SH-SY5Y (cell line): ENCODE results near the gene ACOT4.

Experiments used
- GATA2 ChIP-seq: IDR thresholded peaks from 2 replicates; pipeline ENCODE4 v1.6.1; 2011; ENCODE audit warnings: mild to moderate bottlenecking, low read depth, low read length
- GATA3 ChIP-seq: IDR thresholded peaks from 2 replicates; pipeline ENCODE4 v1.6.1; 2011; ENCODE audit warnings: low read depth, mild to moderate bottlenecking, low read length, moderate library complexity

ACOT4 gene

DNA sequence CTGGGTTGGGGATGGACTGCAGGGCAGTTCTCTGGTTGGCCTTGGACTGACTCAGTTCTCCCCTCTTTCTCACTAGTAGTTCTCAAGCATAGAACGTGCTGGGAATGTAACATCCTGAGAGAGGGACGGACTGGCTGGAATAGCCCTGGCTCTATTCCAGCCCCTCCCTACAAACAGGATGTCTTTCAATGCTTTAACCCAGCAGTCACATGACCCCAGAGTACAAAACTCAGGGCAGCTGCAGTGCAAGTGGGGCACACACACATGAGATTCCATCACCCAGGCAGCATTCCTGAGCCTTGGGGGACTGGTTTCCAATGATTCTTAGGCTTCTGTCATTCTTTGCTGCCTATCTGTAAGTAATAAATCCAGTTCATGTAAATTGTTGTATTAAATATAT is 19.0 kb downstream of the ACOT4 start:
- no peak for TF ChIP-seq GATA3
- TF ChIP-seq GATA2, result no peak

DNA sequence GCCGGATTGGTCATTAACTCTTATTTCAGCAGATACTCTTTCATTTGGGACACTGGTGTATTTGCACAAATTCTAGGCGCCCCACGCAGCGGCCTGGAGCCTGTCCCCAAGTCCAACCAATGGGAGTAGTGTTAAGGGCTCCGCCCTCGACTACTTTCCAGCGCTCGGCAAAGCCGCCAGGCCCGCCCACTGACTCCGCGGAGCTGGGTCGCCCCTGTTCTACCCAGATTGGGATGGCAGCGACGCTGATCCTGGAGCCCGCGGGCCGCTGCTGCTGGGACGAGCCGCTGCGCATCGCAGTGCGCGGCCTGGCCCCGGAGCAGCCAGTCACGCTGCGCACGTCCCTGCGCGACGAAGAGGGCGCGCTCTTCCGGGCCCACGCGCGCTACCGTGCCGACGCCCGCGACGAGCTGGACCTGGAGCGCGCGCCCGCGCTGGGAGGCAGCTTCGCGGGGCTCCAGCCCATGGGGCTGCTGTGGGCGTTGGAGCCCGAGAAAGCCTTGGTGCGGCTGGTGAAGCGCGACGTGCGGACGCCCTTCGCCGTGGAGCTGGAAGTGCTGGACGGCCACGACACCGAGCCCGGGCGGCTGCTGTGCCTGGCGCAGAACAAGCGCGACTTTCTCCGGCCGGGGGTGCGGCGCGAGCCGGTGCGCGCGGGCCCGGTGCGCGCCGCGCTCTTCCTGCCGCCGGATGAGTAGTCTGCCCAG is 20.8 kb downstream of the ACOT4 start, which contains the start of gene ACOT6:
Gene ACOT6, plus strand, starts transcription at position 179 of the 707 bp plus-strand sequence. Its CDS starts 55 bp downstream, at position 234.
- TF ChIP-seq GATA2, result no peak
- no peak for TF ChIP-seq GATA3

- TF ChIP-seq GATA2, result no peak
- TF ChIP-seq GATA3, result no peak
These were observed 21.3 kb downstream of the ACOT4 start for GRCh38 chr14:73613046-73613383.

- TF ChIP-seq GATA3 (no peak), GATA2 (no peak)
These were observed 21.8 kb downstream of the ACOT4 start for GRCh38 chr14:73613419-73613963.

DNA sequence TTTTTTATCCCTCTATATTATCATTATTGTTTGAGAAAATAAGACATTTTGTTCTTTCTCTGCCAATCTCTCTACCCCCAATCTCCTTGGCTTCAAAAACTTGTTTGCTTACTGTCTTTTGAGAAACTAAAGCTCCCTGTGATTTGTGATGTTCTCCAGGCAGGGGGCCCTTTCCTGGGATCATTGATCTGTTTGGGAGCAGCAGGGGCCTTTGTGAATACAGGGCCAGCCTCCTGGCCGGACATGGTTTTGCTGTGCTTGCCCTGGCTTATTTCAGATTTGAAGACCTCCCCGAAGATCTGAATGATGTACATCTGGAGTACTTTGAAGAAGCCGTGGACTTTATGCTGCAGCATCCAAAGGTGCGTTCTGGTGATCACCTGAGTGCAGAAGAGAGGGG is 25.2 kb downstream of the ACOT4 start:
- TF ChIP-seq GATA3 (no peak), GATA2 (no peak)

- TF ChIP-seq GATA2 (no peak), GATA3 (no peak)
These were observed 27.9 kb downstream of the ACOT4 start for GRCh38 chr14:73619524-73619923.

- TF ChIP-seq GATA2 (no peak), GATA3 (no peak)
These were observed 28.6 kb downstream of the ACOT4 start for GRCh38 chr14:73620268-73620667.

DNA sequence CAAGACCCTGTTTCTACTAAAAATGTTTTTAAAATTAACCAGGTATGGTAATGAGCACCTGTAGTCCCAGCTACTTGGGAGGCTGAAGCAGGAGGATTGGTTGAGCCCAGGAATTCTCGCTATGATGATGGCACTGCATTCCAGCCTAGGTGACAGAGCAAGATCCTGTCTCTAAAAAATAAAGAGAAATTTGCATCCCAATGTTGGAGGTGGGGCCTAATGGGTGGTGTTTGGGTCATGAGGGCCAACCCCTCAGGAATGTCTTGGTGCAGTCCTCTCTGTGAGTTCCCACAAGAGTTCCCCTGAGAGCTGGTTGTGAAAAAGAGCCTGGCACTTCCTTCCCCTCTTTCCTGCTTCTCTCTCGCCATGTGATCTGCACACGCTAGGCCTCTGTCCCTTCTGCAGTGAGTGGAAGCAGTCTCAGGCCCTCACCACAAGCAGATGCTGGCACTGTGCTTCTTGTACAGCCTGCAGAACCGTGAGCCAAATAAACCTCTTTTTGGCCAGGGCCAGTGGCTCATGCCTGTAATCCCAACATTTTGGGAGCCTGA is 31.9 kb downstream of the ACOT4 start:
- TF ChIP-seq GATA3 (no peak), GATA2 (no peak)

DNA sequence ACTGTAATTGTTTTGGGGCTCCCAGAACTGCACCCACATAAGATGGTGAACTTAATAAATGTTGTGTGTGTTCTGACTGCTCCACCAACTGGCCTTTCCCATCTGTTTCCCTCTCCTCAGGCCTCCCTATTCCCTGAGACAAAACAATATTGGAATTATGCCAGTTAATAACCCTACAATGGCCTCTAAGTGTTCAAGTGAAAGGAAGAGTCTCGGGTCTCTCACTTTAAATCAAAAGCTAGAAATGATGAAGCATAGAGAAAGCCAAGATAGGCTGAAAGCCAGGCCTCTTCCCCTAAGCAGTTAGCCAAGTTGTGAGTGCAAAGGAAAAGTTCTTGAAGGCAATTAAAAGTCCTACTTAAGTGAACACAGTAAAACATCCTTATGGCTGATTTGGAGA is 34.0 kb downstream of the ACOT4 start:
- TF ChIP-seq GATA2 (no peak), GATA3 (no peak)

GRCh38 chr14:73627151-73627558 is 35.5 kb downstream of the ACOT4 start:
- TF ChIP-seq GATA3, result no peak
- TF ChIP-seq GATA2, result no peak

GRCh38 chr14:73630009-73630780 is 38.5 kb downstream of the ACOT4 start:
- TF ChIP-seq GATA3, result no peak
- no peak for TF ChIP-seq GATA2

GRCh38 chr14:73633116-73634010 is 41.7 kb downstream of the ACOT4 start:
- TF ChIP-seq GATA3 (no peak), GATA2 (no peak)

DNA sequence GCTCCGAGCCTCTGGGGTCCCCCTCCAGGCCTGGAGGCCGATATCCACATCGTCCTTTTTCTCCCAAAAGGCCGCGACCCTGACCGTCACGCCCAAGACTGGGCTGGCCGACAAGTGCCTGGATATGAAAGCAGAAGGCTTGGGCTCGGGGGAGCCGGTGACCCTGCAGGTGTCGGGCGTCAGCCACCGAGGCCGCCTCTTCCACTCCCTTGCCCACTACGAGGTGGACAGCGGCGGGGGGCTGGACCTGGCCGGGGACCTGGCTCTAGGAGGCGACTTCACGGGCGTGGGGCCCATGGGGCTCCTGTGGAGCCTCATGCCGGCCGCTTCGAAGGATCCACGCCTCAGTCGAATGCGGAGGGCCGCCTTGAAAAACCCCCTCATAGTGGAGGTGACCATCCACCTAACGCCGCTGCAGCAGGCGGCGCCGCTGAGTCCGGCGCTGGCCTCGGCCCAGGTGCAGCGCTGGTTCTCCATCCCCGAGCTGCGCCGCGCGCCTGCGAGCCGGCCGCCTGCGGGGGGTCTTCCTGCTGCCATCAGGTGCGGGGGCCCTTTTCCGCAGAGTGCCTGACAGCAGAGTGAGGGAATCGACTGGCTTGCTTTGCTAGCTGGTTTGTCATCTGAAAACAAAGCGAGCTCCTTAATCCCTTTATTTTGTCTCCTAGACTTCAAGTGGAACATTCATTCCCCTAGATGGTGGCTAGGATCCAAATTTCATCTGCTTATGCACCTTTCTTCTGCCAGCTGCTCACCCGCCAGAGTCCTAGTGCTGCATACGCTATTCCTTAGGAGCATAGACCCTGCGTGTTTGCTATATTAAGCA is 42.5 kb downstream of the ACOT4 start:
- no peak for TF ChIP-seq GATA2
- TF ChIP-seq GATA3, result no peak

- TF ChIP-seq GATA3 (no peak), GATA2 (no peak)
These were observed 46.2 kb downstream of the ACOT4 start for GRCh38 chr14:73637830-73638229.
